Trophoblast cell (in vitro differentiated cells and primary cell): Measurements from ENCODE around the gene GRIK4.

Experiments used
- DNase-seq, 2 donors: peaks; one replicate each; pipeline ENCODE4 v3.0.0-alpha.2; 2016
- H2AFZ ChIP-seq: 2 replicates; pipeline ENCODE4 v1.6.1; 2013; ENCODE audit warnings: low read length, moderate library complexity, mild to moderate bottlenecking; ENCODE audit not compliant: insufficient read depth, poor library complexity
- H2AK5ac ChIP-seq: 2 replicates; pipeline ENCODE4 v1.6.1; 2013; ENCODE audit warnings: mild to moderate bottlenecking, low read length
- H2BK120ac ChIP-seq: 2 replicates; pipeline ENCODE4 v1.6.1; 2013; ENCODE audit warnings: low read length, mild to moderate bottlenecking, moderate library complexity; ENCODE audit not compliant: insufficient read depth, poor library complexity
- H2BK12ac ChIP-seq: 2 replicates; pipeline ENCODE4 v1.6.1; 2013; ENCODE audit warnings: mild to moderate bottlenecking, low read length, moderate library complexity
- H2BK5ac ChIP-seq: 2 replicates; pipeline ENCODE4 v1.6.1; 2013; ENCODE audit warnings: low read length, low read depth, moderate library complexity, mild to moderate bottlenecking; ENCODE audit not compliant: poor library complexity
- H3K14ac ChIP-seq: 2 replicates; pipeline ENCODE4 v1.6.1; 2013; ENCODE audit warnings: mild to moderate bottlenecking, low read length
- H3K18ac ChIP-seq: 2 replicates; pipeline ENCODE4 v1.6.1; 2013; ENCODE audit warnings: mild to moderate bottlenecking, low read length
- H3K23ac ChIP-seq: 2 replicates; pipeline ENCODE4 v1.6.1; 2013; ENCODE audit warnings: low read length
- H3K27ac ChIP-seq: 2 replicates; pipeline ENCODE4 v1.5.1; 2013; ENCODE audit warnings: low read depth, mild to moderate bottlenecking, inconsistent platforms, low read length, moderate library complexity
- H3K27me3 ChIP-seq: 2 replicates; pipeline ENCODE4 v1.6.1; 2013; ENCODE audit warnings: inconsistent platforms, mild to moderate bottlenecking, low read length, moderate library complexity; ENCODE audit not compliant: insufficient read depth
- H3K36me3 ChIP-seq, 2 experiments: 1 replicate in 1 of 2; 2 replicates in 1 of 2; pipeline ENCODE4 v1.6.1; 2013; ENCODE audit warnings: low read length in 2 of 2, mild to moderate bottlenecking in 2 of 2, moderate library complexity in 1 of 2; ENCODE audit not compliant: insufficient read depth in 2 of 2, control insufficient read depth in 1 of 2
- H3K4ac ChIP-seq: 2 replicates; pipeline ENCODE4 v1.6.1; 2013; ENCODE audit warnings: low read depth, mild to moderate bottlenecking, low read length, moderate library complexity
- H3K4me1 ChIP-seq, 2 experiments: 1 replicate in 1 of 2; 2 replicates in 1 of 2; pipeline ENCODE4 v1.6.1; 2013; ENCODE audit warnings: low read length in 2 of 2, mild to moderate bottlenecking in 2 of 2, moderate library complexity in 1 of 2; ENCODE audit not compliant: insufficient read depth in 2 of 2, control insufficient read depth in 1 of 2
- H3K4me2 ChIP-seq: 2 replicates; pipeline ENCODE4 v1.6.1; 2013; ENCODE audit warnings: inconsistent platforms, mild to moderate bottlenecking, low read length, moderate library complexity
- H3K4me3 ChIP-seq: 2 replicates; pipeline ENCODE4 v1.5.1; 2013; ENCODE audit warnings: mild to moderate bottlenecking, low read depth, low read length, inconsistent platforms
- H3K79me1 ChIP-seq: one replicate; pipeline ENCODE4 v1.6.1; 2013; ENCODE audit warnings: low read length
- H3K79me2 ChIP-seq: 2 replicates; pipeline ENCODE4 v1.6.1; 2013; ENCODE audit warnings: low read length, mild to moderate bottlenecking; ENCODE audit not compliant: control insufficient read depth, insufficient read depth, poor library complexity
- H3K9ac ChIP-seq: 2 replicates; pipeline ENCODE4 v1.6.1; 2013; ENCODE audit warnings: mild to moderate bottlenecking, low read length
- H3K9me3 ChIP-seq: 2 replicates; pipeline ENCODE4 v1.6.1; 2013; ENCODE audit warnings: low read depth, mild to moderate bottlenecking, control low read depth, inconsistent platforms, low read length; ENCODE audit not compliant: insufficient read depth
- H4K12ac ChIP-seq: 2 replicates; pipeline ENCODE4 v1.6.1; 2013; ENCODE audit warnings: low read depth, mild to moderate bottlenecking, low read length, moderate library complexity
- H4K8ac ChIP-seq: 2 replicates; pipeline ENCODE4 v1.6.1; 2013; ENCODE audit warnings: low read depth, mild to moderate bottlenecking, low read length, moderate library complexity
- H4K91ac ChIP-seq: one replicate; pipeline ENCODE4 v1.6.1; 2013; ENCODE audit warnings: low read depth, mild to moderate bottlenecking, low read length, moderate library complexity
- WGBS: extraction: QIAGEN DNeasy Blood & Tissue Kit; methylation state at CpG from one replicate; pipeline ENCODE4 v1.1.7; 2013; ENCODE audit warnings: missing lambda C conversion rate; ENCODE audit not compliant: insufficient read length, insufficient coverage; ENCODE audit errors: extremely low coverage; 5-methylcytosine and 5-hydroxymethylcytosine counted together

The GRIK4 gene

DNA sequence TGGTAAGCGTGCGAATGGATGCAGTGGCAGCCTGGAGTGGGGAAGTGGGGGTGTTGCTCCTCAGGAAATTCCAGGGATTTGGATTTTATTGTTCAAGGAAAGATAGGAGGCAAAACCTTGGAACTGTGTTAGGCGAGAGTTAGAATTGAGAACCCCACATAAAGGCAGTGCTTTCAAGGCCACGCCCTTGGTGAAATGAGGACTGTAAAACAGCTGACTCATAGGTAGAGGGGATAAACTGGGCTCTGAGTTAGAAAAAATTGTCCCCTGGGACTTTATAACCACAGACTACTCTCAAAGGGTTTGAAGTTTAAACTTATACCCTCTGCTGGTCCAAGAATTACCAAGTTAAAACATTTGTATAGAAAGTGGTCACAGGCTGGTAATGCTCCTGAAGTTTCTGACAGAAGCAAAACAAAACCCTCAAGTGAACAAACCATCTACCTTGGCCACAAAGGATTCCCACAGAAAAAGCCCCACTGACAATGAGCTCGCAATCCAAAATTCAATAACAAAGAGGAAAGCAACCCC, 262.0 kb downstream of the GRIK4 start:
- no peak overlapping the region for H4K91ac ChIP-seq
- no peak overlapping the region for H3K18ac ChIP-seq
- H3K4ac ChIP-seq: no peak overlapping the region
- no peak for DNase-seq
- H3K4me2 ChIP-seq: no peak overlapping the region
- H3K27ac ChIP-seq: no peak overlapping the region
- H3K4me3 ChIP-seq: no peak overlapping the region
- no peak overlapping the region for H2BK12ac ChIP-seq
- H3K27me3 ChIP-seq: no peaks in the 10 kb centered on the region
- no peak overlapping the region for H4K8ac ChIP-seq
- H2BK5ac ChIP-seq: no peak overlapping the region
- no peak overlapping the region for H3K9ac ChIP-seq
- no peaks in the 10 kb centered on the region for H3K79me2 ChIP-seq
- WGBS: no CpG with 5 or more reads among the region's 5 CpGs
- H2AK5ac ChIP-seq: no peak overlapping the region
- H3K9me3 ChIP-seq: no peaks in the 10 kb centered on the region
- H4K12ac ChIP-seq: no peak overlapping the region
- H2AFZ ChIP-seq: no peak overlapping the region
- no peak overlapping the region for H2BK120ac ChIP-seq
- no peaks in the 10 kb centered on the region for H3K36me3 ChIP-seq
- no peaks in the 10 kb centered on the region for H3K79me1 ChIP-seq
- no peak overlapping the region for H3K14ac ChIP-seq
- no peak overlapping the region for H3K23ac ChIP-seq
- H3K4me1 ChIP-seq: no peaks in the 10 kb centered on the region

DNA sequence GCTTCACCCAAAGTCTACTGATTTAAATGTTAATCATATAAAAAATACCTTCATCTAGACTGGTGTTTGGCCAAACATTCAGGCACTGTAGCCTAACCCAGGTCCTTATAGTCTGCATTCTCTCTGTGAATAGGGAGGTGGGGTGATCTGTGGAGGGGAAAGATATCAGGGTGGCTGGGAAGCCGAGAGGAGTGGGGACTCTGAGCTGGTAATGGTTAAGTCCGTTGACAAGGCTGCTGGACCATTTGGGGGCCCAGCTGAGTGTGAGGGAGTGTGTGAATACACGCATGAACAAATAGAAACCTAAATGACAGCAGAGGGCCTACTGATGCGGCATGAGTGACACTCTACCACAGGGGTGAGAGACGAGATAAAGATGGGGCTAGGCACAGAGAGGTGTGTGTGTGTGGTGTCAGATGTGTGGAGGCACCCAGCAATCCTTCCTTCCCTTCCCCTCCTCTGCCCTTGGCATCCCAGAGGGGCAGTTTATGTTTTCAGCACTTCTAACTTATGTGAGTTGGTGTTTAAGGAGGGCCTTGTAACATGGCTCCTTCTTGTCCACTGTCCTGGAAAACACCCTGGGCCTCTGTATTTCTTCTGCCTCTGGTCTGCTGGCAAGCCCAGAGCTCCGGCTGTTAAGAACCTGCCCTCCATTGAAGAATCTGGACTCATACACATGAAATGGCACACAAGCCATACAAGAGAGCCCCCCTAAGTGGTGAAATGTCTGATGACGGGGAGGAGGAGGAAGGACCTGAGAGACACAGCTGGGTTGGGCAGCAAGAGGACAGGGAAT, 263.2 kb downstream of the GRIK4 start:
- Histone ChIP-seq H2AFZ (no peak overlapping the region), H2BK12ac (no peak overlapping the region), H3K4me1 (no peaks in the 10 kb centered on the region), H3K23ac (no peak overlapping the region), H4K8ac (no peak overlapping the region), H2BK120ac (no peak overlapping the region), H3K14ac (no peak overlapping the region), H3K27ac (no peak overlapping the region), H3K18ac (no peak overlapping the region), H3K9ac (no peak overlapping the region), H2AK5ac (no peak overlapping the region), H4K91ac (no peak overlapping the region), H3K9me3 (no peaks in the 10 kb centered on the region), H3K36me3 (no peaks in the 10 kb centered on the region), H3K4ac (no peak overlapping the region), H3K27me3 (no peaks in the 10 kb centered on the region), H2BK5ac (no peak overlapping the region), H3K4me2 (no peak overlapping the region), H4K12ac (no peak overlapping the region), H3K79me1 (no peaks in the 10 kb centered on the region), H3K4me3 (no peak overlapping the region), H3K79me2 (no peaks in the 10 kb centered on the region)
- no CpG with 5 or more reads among the region's 7 CpGs for WGBS
- no peak for DNase-seq

DNA sequence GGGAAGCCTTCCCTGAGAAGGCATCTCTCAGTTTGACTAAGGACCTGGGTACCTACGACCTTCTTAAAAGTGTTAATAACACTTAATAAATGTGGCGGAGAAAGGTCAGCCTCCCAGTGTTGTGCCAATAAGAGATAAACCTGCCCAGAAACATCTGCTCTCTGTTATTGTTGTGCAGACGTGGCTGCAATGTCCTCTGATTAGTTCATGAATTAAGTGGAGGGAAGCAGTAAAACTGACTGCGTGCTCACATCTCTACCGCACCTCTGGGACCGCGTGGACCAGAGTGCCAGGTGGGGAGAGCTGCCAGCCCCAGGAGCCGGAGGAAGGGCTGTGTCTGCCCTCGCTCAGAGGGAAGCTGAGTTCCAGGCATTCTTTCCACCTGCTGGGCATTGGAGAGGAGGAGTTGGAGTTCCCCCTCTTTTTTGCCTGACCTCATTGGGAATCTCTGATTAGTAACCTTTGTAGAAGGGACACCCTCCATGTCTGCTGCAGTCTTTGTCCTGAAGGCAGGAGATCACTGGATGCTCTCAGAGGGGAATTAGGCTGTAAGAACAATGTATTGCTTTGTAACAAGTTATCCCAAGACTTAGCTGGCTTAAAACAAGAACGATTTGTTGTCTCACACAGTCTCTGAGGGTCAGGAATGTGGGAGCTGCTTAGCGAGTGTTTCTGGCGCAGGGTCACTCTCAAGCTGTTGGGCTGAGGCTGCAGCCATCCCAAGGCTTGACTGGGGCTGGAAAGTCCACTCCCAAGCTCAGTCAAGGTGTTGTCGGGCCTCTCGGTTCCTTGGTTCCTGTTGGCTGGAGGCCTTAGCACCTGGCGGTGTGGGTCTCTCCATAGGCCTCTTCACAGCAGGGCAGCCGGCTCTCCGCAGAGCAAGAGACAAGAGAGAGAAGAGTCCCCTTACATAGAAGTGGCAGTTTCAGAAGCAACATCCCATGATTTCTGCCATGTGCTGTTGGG, 264.7 kb downstream of the GRIK4 start:
- no peak overlapping the region for H3K4me3 ChIP-seq
- no peak overlapping the region for H2BK12ac ChIP-seq
- no CpG with 5 or more reads among the region's 17 CpGs for WGBS
- H3K9ac ChIP-seq: no peak overlapping the region
- H4K8ac ChIP-seq: no peak overlapping the region
- H3K79me2 ChIP-seq: no peaks in the 10 kb centered on the region
- H4K12ac ChIP-seq: no peak overlapping the region
- H3K14ac ChIP-seq: no peak overlapping the region
- H3K27me3 ChIP-seq: no peaks in the 10 kb centered on the region
- no peak overlapping the region for H3K23ac ChIP-seq
- no peak overlapping the region for H2AK5ac ChIP-seq
- no peak overlapping the region for H3K4me2 ChIP-seq
- H2BK120ac ChIP-seq: no peak overlapping the region
- DNase-seq: no peak
- H3K27ac ChIP-seq: no peak overlapping the region
- no peaks in the 10 kb centered on the region for H3K36me3 ChIP-seq
- H2BK5ac ChIP-seq: no peak overlapping the region
- H3K18ac ChIP-seq: no peak overlapping the region
- H3K4ac ChIP-seq: no peak overlapping the region
- H3K4me1 ChIP-seq: no peaks in the 10 kb centered on the region
- H3K79me1 ChIP-seq: no peaks in the 10 kb centered on the region
- no peak overlapping the region for H2AFZ ChIP-seq
- no peaks in the 10 kb centered on the region for H3K9me3 ChIP-seq
- H4K91ac ChIP-seq: no peak overlapping the region

DNA sequence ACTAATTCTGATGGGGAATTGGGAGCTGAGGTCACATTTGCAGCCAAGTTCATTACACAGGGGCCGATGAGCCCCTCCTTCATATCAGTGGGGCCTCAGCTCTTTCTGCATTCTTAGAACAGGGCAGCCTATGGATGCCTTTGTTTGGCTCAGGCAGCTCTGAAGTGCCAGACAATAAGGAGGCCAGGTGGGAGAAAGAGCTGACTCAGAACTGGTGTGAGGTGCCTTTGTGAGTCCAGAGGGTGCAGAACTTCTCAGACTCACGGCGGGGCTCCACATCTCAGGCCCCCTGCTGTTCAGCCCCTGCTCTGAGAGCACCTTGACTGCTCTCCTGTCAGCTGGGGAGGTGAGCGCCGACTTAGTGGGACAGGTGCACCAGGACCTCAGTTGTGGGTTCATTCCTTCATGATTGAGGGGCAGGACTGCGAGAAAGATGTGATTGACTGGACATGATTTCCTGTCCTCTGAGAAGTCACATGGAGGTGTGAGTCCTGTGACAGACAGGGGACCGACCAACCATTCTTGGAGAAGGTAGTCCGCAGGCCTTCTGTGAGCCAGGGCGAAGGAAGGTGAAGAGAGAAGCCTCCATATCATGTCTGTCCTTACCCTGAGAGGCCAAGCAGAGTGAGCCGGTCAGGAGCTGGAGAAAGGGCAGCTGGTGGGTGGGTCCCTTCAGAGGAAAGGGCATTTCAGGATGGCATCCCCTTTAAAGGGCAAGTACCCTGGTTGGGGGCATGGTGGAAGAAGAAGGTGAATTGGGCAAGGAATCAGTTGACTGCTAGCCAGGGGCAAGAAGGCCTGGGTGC, 267.3 kb downstream of the GRIK4 start:
- no peak overlapping the region for H3K9ac ChIP-seq
- H3K23ac ChIP-seq: no peak overlapping the region
- no peak overlapping the region for H2BK12ac ChIP-seq
- no peaks in the 10 kb centered on the region for H3K27me3 ChIP-seq
- no peak overlapping the region for H3K14ac ChIP-seq
- no peak overlapping the region for H4K12ac ChIP-seq
- no peak overlapping the region for H4K8ac ChIP-seq
- no peak overlapping the region for H3K4ac ChIP-seq
- no peak overlapping the region for H3K4me3 ChIP-seq
- H3K18ac ChIP-seq: no peak overlapping the region
- H3K4me1 ChIP-seq: no peaks in the 10 kb centered on the region
- H3K4me2 ChIP-seq: no peak overlapping the region
- no peak overlapping the region for H2AFZ ChIP-seq
- WGBS: no CpG with 5 or more reads among the region's 10 CpGs
- H3K36me3 ChIP-seq: no peaks in the 10 kb centered on the region
- DNase-seq: no peak
- H2BK5ac ChIP-seq: no peak overlapping the region
- H2BK120ac ChIP-seq: no peak overlapping the region
- no peak overlapping the region for H2AK5ac ChIP-seq
- no peak overlapping the region for H3K27ac ChIP-seq
- no peaks in the 10 kb centered on the region for H3K79me1 ChIP-seq
- H3K79me2 ChIP-seq: no peaks in the 10 kb centered on the region
- H3K9me3 ChIP-seq: no peaks in the 10 kb centered on the region
- no peak overlapping the region for H4K91ac ChIP-seq
